Ramos (cell line): ENCODE data around the gene ITFG1.
"Not testable (repeated sequence)": the region's sequence is repeated elsewhere in the genome, so short reads cannot be mapped to it uniquely, and the experiment has no call there.

Experiments used
- in situ Hi-C: fragments of 300-500 bp; cut with MboI; formaldehyde crosslinking; loops from one replicate; pipeline ENCODE4 v1.14.3; 2022; ENCODE audit warnings: low sequenced_read_pairs; ENCODE audit not compliant: unreplicated experiment

Gene ITFG1

GRCh38 chr16:47440066-47440465, 20.8 kb downstream of the ITFG1 start:
- in situ Hi-C loops = not testable (repeated sequence)

- in situ Hi-C loops = not testable (repeated sequence)
Observed at GRCh38 chr16:47434274-47434673, 26.6 kb downstream of the ITFG1 start.

- in situ Hi-C loops = no loop called here
Observed at GRCh38 chr16:47431960-47432359, 28.9 kb downstream of the ITFG1 start.

GRCh38 chr16:47426806-47427205, 34.1 kb downstream of the ITFG1 start:
- in situ Hi-C loops = no loop called here

- in situ Hi-C loops = no loop called here
Observed at GRCh38 chr16:47424846-47425245, 36.0 kb downstream of the ITFG1 start.

- in situ Hi-C loops = no loop called here
Observed at GRCh38 chr16:47416869-47417268, 44.0 kb downstream of the ITFG1 start.

GRCh38 chr16:47413041-47413440, 47.8 kb downstream of the ITFG1 start:
- in situ Hi-C loops = no loop called here

GRCh38 chr16:47408491-47408890, 52.4 kb downstream of the ITFG1 start:
- in situ Hi-C loops = no loop called here

GRCh38 chr16:47395733-47396498, 64.9 kb downstream of the ITFG1 start:
- in situ Hi-C loops = no loop called here

- in situ Hi-C loops = no loop called here
Observed at GRCh38 chr16:47392081-47392480, 68.8 kb downstream of the ITFG1 start.

GRCh38 chr16:47388705-47389104, 72.2 kb downstream of the ITFG1 start:
- in situ Hi-C loops = no loop called here

- in situ Hi-C loops = no loop called here
Observed at GRCh38 chr16:47387026-47387734, 73.7 kb downstream of the ITFG1 start.

GRCh38 chr16:47386201-47386718, 74.6 kb downstream of the ITFG1 start:
- in situ Hi-C loops = no loop called here

- in situ Hi-C loops = no loop called here
Observed at GRCh38 chr16:47382362-47382761, 78.5 kb downstream of the ITFG1 start.

GRCh38 chr16:47377154-47377553, 83.7 kb downstream of the ITFG1 start:
- in situ Hi-C loops = no loop called here

GRCh38 chr16:47375423-47375822, 85.4 kb downstream of the ITFG1 start:
- in situ Hi-C loops = no loop called here

- in situ Hi-C loops = no loop called here
Observed at GRCh38 chr16:47374629-47375028, 86.2 kb downstream of the ITFG1 start.

GRCh38 chr16:47371271-47372014, 89.4 kb downstream of the ITFG1 start:
- in situ Hi-C loops = no loop called here

GRCh38 chr16:47370536-47370935, 90.3 kb downstream of the ITFG1 start:
- in situ Hi-C loops = no loop called here

GRCh38 chr16:47366228-47366627, 94.6 kb downstream of the ITFG1 start:
- in situ Hi-C loops = no loop called here

- in situ Hi-C loops = no loop called here
Observed at GRCh38 chr16:47363761-47364160, 97.1 kb downstream of the ITFG1 start.
